ENCODE results near the gene OBI1.

The OBI1 gene

GRCh38 chr13:78596736-78597601 lies 62.0 kb downstream of the OBI1 start:
- in situ Hi-C loops (cut with MboI; ENCODE audit: low sequenced_read_pairs, unreplicated experiment) = loop anchor here (25.0 kb wide), 1 partner anchor 460 kb away; no protein-coding TSS in a partner anchor
- no peak for TF ChIP-seq CTCF (IDR thresholded peaks at IDR 0.05; ENCODE audit: borderline replicate concordance, control extremely low read depth, extremely low read depth, insufficient read depth, missing control alignments)
- DNase-seq (ENCODE audit: low spot score) = no peak

GRCh38 chr13:78596399-78596735 lies 62.6 kb downstream of the OBI1 start:
- DNase-seq (ENCODE audit: low spot score) = peak; percentile 47

GRCh38 chr13:78595495-78596398 lies 63.2 kb downstream of the OBI1 start:
- no peak for TF ChIP-seq CTCF (IDR thresholded peaks at IDR 0.05; ENCODE audit: borderline replicate concordance, control extremely low read depth, extremely low read depth, insufficient read depth, missing control alignments)
- peak; percentile 61 for DNase-seq (ENCODE audit: low spot score)
- in situ Hi-C loops (cut with MboI; ENCODE audit: low sequenced_read_pairs, unreplicated experiment) = loop anchor here (25.0 kb wide), 1 partner anchor 458 kb away; no protein-coding TSS in a partner anchor

More at GRCh38 chr13:78596399-78596735, 62.6 kb downstream of the OBI1 start:
- in situ Hi-C loops (cut with MboI; ENCODE audit: low sequenced_read_pairs, unreplicated experiment) = loop anchor here (25.0 kb wide), 1 partner anchor 459 kb away; no protein-coding TSS in a partner anchor
- no peak for TF ChIP-seq CTCF (IDR thresholded peaks at IDR 0.05; ENCODE audit: borderline replicate concordance, control extremely low read depth, extremely low read depth, insufficient read depth, missing control alignments)

- TF ChIP-seq CTCF (IDR thresholded peaks at IDR 0.05; ENCODE audit: borderline replicate concordance, control extremely low read depth, extremely low read depth, insufficient read depth, missing control alignments) = no peak
- in situ Hi-C loops (cut with MboI; ENCODE audit: low sequenced_read_pairs, unreplicated experiment) = loop anchor here (25.0 kb wide), 1 partner anchor 457 kb away; no protein-coding TSS in a partner anchor
- no peak for DNase-seq (ENCODE audit: low spot score)
Observed at GRCh38 chr13:78594456-78594975, 64.4 kb downstream of the OBI1 start.

GRCh38 chr13:78593652-78594455 lies 65.1 kb downstream of the OBI1 start:
- no peak for DNase-seq (ENCODE audit: low spot score)
- no peak for TF ChIP-seq CTCF (IDR thresholded peaks at IDR 0.05; ENCODE audit: borderline replicate concordance, control extremely low read depth, extremely low read depth, insufficient read depth, missing control alignments)
- in situ Hi-C loops (cut with MboI; ENCODE audit: low sequenced_read_pairs, unreplicated experiment) = loop anchor here (25.0 kb wide), 1 partner anchor 457 kb away; no protein-coding TSS in a partner anchor
